B cell (primary cell): Measurements from ENCODE around the gene KAT7.

Source experiments
- EZH2 ChIP-seq: IDR thresholded peaks from 2 replicates; pipeline ENCODE4 v1.6.1; 2012; ENCODE audit warnings: borderline replicate concordance, low read depth, mild to moderate bottlenecking, moderate library complexity, low read length; ENCODE audit not compliant: insufficient read depth, poor library complexity, severe bottlenecking
- TF ChIP-seq, protein P1 (sequence below): fragments of 200-600 bp; IDR thresholded peaks from one replicate; pipeline ENCODE4 v1.8.0; 2022; ENCODE audit warnings: antibody characterized with exemption, mild to moderate bottlenecking

DNA sequence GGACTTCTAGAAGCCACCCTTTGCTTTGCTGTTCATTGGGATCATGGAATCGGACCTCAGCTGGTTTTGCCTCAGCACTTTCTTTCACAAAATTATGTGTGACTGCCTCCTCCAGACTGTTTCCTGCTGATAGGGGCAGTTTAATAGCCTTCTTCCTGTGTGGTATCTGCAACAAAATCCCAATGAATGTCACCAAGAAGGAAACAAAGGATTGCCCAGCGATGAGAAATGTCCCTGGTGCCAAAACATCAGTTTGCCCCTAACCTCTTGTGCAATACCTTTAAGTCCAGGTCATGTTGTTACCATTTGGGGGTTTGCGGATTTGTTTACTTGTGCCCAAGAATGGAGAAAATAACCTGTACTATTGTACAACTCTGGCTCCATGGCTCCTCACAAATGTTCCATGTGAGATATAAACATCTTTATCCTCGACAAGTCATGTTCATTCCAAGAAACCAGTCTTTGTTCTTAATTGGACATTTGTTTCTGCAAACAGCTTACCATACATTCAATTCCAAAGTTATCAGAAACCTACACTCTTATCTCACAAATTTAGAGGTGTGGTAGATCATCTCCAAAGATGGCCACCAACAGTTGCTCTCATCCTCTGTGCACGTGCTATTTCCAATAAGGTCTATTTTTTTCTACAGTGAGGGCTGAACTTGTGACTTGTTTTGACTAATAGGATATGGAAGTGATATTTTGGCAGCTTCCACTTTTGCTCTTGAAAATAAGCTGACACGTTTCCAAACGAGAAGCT is 44.5 kb downstream of the KAT7 start:
- TF ChIP-seq EZH2 = no peak
- TF ChIP-seq, protein P1, sequence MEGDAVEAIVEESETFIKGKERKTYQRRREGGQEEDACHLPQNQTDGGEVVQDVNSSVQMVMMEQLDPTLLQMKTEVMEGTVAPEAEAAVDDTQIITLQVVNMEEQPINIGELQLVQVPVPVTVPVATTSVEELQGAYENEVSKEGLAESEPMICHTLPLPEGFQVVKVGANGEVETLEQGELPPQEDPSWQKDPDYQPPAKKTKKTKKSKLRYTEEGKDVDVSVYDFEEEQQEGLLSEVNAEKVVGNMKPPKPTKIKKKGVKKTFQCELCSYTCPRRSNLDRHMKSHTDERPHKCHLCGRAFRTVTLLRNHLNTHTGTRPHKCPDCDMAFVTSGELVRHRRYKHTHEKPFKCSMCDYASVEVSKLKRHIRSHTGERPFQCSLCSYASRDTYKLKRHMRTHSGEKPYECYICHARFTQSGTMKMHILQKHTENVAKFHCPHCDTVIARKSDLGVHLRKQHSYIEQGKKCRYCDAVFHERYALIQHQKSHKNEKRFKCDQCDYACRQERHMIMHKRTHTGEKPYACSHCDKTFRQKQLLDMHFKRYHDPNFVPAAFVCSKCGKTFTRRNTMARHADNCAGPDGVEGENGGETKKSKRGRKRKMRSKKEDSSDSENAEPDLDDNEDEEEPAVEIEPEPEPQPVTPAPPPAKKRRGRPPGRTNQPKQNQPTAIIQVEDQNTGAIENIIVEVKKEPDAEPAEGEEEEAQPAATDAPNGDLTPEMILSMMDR = no peak
